GM21447 (cell line): Measurements from ENCODE around the gene DHX8.

Experiments used
- ATAC-seq: cut with Tn5 transposase; IDR thresholded peaks from one replicate; pipeline ENCODE4 v1.9.1; 2021; ENCODE audit not compliant: unreplicated experiment

Gene DHX8

DNA sequence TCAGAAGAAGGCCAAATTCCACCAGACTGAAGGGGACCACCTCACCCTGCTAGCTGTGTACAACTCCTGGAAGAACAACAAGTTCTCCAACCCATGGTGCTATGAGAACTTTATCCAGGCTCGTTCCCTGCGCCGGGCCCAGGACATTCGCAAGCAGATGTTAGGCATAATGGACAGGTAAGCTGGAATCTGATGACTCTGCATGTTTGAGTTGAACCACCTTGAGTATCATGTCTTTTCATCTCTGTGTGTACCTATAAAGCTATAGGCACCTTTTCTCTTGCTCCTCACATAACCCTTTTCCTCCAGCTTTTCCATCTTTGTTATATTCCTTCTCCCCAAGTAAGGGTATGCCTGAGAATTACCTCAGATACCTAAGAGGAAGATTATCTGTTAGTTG is 37.6 kb downstream of the DHX8 start:
- no peak for ATAC-seq

DNA sequence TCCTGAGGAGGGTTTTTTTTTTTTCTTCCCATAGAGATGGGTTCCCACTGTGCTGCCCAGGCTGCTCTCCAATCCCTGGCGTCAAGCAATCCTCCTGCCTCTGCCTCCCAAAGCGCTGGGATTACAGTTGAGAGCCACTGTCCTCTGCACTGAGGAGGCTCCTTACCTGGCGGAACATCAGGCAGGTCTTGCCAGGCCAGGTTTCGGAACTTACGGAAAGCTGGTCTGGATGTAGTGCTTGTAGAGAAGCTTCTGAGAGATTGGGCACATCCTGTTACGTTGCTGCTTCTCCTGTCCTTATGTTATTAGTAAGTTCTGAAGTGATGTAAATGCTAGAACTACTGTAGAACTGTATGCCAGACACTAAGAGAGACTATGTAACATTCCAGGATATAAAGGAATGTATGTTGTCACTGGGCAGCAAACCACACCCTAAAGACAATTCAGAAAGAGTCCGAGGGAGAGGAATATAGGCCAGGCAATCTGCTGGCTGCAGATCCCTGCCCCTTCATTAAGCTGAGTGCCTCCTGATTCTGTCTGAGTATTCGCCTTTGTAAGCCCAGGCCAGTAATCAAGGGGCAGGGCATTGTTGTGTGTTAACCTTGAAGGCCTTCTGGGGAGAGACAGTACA is 41.3 kb downstream of the DHX8 start:
- ATAC-seq = no peak

DNA sequence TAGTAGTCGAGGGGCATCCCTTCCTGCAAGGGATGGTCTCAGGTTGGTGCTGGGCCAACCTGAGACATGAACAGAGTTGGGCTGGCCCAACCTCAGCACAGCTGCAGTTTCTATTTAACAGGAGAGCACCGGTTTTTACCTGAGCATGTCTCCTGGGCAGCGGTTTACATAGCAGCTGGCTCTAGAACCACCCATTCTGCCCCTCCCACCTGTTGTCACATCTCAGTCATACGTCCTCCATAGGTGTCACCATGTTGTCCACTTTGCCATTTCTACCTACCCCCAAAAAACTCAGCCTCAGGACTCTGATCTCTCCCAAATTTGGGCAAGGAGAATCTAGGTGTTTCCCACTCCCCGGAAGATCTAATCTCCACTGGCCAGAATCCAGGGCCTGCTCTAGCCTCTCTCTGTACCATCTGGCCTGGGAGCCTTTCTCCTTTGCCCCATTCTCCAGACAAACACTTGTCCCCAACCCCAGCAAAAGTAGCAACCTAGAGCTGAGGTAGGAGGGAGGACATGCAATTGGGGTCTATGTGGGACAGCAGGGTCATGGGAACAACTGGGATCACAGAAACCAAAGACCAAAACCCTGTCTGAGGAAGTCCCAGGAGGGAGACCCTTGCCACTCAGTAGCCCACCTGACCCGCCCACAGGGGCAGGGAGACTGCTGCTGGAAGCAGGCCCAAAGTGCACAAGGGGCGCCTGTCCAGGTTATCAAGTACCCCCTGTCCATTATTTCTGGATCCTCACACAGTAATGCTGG is 43.3 kb downstream of the DHX8 start:
- no peak for ATAC-seq

DNA sequence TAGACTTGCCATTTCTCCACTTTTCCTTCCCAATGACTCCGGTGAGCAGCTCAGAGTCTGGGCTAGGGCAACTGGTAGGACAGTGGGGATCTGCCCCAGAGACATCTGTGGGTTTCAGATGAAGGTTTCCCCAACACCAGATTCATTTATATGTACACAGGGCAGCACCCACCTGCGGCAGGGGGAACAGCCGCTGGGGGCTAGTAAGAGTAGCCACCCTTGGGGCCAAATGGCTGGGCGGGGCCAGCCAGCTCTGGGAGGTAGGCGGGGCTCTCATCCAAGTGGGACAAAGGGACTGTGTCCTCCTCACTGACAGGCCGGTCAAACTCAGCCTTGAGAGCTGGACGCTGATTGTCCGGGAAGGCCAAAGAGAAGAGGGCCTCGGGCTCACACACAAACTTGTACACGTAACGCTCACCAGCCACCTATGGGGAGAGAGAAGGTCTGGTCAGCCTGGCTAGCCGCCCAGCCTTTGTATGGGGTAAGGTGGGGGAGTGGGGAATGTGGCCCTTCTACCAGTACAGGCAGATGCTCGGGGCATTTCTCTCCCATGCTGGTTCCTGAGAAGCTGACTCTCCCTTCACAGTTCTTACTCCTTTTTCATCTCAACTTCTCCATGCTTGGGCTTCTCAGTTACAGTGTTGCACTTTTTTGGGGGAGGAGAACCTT is 44.7 kb downstream of the DHX8 start:
- ATAC-seq = no peak

DNA sequence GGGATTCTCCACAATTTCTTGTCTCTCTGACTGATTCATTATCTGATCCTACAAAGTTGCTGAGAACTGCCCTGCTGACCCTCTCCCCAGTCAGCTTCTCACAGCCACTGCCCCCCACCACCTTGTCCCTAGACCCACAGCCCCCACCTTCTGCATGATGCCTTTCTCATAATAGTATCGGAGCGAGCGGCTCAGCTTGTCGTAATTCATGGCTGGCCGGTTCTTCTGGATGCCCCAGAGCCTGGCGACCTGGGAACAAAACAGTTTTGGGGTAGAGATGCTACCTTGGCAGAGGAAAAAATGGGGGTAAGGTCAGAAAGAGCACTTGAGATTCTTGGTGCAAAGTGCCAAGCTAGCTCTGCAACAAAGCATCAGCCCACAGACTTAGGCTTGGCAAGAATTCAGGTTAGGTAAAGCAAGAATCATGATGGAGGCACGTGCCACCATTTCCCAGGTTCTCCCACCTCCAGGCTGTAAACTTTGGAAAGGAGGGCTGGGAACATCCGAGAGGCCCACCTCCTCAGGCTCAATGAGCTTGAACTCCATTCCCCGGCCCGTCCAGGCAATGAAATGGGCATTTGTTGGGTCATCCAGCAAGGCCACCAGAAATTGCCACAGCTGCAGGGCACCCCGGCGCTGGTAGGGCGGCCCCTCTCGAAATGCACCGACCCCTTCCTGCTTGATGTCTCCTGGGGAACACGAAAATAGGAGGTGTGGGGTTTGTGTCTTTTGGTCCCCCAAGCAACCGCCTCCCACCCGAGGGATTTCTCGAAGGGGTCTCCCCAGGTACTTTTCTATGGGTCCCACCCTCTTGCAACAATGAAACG is 45.4 kb downstream of the DHX8 start:
- ATAC-seq = no peak

DNA sequence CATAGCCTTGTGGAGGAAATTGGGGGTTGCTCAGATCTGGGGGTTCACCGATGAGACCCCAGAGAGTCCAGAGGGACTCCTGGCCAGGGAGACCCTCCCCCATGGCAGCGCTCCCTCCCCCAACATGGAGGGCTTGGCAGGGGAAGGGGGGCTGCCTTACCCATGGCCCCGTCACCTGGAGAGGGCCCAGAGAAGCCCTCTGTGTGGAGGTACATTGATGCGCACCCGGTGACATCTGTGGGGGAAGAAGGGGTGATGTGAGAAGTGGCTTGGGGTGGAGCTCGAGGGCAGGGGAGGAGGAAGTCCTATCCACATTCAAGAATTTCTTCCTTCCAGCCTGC is 46.1 kb downstream of the DHX8 start:
- ATAC-seq = no peak

DNA sequence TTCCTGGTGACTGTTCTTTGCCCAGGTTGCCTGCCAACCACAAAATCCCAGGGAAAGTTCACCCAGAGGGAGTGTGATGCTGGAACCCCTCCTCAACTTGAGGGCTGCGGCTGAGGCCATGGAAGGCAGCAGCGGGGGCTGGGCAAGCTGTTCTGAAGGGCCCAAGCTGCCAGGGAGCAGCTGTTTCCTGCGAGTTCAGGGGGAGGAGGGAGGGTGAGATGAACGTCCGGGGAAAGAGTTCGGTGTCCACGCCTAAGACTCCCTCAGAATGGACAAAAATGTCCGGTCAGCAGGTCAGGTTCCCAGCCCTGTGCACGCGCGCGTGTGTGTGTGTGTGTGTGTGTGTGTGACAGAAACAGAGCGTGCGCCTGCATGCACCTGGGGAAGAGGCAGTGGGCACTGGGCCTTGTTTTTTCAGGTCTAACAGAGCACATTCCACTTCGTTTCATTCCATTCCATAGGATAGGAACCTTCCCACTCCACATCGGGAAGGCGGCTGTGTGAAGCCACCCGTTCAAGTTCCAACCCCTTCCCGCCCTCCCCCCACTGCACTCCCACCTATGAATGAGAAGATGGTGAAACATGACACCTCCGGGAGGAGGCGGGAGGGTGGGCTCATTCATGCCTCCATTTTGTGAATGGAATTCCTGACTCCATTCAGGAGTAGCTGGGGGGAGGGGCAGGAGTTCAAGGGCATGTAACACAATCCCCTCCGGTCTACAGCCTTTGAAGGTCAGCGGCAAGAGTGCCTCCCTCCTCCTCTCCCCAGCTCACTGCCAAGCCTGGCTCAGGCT is 46.7 kb downstream of the DHX8 start:
- ATAC-seq = no peak

DNA sequence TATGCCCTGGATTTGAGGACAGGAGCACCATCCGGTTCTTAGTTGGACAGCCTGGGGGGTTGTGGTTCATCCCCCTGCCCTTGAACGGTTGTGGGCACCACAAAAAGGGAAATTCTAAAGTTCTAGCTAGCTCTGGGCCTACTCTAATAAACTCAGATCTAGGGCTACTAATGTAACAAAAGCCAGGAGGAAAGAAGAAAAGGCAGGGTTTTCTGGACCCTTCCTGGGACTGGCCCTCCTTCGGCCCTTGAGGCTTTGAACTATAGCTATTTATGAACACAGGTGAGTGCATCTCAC is 47.3 kb downstream of the DHX8 start:
- no peak for ATAC-seq

DNA sequence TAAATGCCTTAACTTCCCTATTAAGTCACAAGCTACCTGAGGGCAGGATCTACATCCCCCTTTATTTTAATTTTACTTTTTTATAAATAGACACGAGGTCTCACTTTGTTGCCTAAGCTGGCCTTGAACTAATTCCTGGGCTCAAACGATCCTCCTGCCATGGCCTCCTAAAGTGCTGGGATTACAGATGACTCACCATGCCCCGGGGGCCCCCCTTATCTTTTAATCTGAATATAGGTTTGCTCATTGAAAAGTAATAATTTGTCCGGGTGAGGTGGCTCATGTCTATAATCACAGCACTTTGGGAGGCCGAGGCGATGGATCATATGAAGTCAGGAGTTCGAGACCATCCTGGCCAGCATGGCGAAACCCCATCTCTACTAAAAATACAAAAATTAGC is 48.2 kb downstream of the DHX8 start:
- no peak for ATAC-seq

DNA sequence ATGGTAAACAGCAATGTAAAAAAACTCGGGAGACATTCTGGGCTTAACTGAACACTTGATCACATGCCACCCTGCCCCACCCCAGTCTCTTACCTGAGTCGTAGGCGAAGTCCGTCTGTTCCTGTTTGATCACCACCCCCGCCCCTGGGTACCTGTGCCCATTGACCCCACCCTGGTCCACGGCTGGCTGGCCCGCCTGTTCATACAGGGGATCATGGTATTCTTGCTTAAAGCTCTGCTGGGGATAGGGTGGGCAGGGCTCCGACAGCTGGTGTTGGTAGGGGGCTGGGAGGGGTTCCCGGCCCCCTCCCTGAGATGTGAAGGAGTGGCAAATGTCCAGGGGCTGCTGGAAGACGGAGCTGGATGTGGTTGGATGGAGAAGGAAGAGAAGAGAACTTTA is 48.8 kb downstream of the DHX8 start:
- no peak for ATAC-seq

DNA sequence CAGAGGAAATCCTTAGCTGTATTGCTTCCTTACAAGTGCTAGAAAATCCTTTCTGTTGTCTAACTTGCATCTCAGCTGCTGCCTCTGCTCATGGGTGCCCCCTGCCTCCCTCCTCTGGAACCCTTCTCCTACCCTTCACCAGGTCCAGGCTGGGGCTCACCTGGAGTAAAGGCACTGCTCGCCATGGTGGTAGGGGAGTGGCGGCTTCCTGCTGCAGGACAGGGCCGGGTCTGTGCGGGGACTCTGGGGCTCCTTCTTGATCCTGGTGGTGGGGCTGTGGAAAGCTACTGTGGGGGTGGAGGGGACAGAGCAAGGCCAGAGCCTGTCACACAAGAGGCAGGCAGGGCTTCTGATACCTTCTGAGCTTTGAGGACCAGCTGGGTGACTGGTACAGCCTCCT is 49.9 kb downstream of the DHX8 start:
- no peak for ATAC-seq

DNA sequence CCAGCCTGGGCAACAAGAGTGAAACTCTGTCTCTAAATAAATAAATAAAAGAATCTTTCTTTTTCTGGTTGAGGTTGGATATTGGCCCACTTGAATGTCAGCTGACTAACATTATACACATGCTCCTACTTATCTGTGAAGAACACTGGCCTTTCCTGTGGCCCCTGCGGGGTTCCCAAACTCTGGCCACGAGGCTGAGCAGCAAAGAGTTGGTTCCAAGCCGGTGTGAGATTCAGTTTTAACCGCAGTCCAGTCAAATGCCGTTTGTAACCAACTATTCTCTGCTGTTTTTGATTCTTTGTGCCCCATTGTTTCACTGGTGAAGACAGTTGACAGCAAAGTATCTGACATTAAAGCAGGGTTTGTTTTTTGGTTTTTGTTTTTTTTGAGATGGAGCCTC is 51.1 kb downstream of the DHX8 start:
- ATAC-seq = no peak

DNA sequence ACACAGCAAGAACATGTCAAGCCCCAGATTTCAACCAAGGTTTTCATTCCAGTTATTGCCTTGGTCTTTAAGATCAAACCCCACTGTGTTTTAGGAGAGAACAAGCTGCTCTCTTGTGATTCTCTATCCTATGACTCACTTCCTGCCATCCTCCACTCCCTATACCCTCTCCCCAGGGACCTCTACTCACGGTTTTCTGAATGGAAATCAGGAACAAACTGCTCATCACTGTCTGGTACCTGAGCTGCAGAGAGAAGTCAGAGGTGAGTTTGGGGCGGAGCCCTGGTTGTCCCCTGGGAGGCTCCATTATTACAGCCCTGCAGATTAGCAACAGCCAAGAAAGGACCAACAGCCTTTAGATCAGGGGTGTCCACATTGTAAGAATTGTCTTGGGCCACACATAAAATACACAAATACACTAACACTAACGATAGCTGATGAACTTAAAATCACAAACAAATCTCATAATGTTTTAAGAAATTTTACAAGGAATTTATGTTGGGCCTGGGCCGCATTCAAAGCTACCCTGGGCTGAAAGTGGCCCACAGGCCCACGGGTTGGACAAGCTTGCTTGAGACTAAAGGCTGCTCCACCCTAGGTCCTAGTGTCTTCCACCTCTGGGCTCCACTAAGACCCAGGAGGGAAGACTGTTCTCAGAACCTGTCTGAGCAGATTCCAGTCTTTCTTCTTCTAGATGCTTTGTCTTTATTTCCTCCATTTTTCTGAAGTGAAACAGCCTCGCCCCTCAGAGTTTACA is 52.6 kb downstream of the DHX8 start:
- ATAC-seq = no peak

DNA sequence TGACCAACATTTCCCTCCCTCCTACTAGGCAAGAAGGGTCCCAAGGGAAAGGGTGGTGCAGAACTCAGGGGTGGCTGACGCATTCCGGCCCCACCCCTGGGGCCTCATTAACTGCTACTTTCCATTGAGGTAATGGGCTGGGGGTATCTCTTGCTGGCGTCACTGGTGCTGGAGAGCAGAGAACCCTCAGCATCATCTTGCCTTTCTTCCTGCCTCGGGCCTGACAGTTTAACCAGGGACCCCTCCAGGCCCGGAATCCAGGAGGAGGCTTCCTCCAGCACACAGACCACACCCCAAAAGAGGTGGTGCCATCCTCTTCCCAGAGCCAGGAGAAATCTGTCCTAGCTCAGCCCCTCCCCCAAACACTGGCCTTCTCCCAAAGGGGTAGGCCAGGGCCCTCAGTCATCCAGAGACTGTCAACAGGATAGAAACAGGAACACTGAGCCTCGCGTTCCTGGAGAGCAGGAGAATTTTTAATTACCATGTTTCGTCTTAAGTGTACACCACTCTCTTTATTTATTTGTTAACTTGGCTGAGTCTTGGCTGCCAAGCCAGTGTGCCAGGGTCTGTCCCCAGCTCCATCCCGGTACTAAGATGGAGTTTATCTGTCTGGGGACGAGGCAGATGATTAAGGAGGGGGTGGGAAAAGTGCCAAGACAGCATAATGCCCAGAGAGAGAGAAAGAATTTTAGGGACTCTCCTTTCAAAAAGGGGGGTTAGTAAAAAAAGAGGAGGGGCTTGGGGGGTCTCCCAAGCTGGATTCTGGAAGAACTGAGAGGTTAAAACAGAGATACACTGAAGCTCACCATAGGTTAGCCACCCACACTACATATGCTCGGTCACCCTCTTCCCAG is 57.3 kb downstream of the DHX8 start:
- ATAC-seq = no peak

DNA sequence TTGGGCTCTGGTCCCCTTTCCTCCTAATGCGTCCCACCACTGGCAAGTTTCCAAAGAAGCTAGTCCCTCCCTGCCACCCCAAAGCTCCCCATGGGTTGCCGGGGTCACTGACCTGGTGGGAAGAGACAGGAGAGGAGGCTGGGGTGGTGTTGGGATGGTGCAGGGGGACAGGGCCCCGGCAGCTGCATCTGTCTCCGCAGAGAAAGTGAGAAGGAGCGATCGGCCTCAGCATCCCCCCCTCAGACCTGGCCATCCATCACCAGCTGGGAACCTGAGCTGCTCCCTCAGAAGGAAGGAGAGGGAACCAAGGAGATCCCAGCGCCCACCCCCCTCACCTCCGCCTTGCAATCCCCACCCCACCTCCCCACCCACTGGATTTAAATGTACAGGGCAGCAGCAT is 59.1 kb downstream of the DHX8 start:
- no peak for ATAC-seq

DNA sequence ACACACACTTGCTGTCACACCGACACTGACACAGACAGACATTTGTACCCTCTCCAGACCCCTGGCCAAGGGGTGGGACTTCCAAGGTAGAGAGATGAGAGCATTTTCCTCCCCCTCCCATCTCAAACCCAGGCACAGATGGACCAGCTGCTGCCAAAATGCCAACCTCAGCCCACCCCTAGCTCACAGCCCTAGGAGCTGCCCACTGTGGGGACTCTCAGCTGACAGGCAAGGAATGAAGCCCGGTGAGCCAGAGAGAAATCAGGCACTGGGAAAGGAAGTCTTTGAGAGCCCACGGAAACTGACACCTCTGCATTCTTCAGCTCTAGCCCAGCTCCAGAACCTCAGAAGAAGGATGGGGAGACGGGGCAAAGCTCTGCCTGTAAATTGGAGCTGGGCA is 59.5 kb downstream of the DHX8 start:
- ATAC-seq = no peak

DNA sequence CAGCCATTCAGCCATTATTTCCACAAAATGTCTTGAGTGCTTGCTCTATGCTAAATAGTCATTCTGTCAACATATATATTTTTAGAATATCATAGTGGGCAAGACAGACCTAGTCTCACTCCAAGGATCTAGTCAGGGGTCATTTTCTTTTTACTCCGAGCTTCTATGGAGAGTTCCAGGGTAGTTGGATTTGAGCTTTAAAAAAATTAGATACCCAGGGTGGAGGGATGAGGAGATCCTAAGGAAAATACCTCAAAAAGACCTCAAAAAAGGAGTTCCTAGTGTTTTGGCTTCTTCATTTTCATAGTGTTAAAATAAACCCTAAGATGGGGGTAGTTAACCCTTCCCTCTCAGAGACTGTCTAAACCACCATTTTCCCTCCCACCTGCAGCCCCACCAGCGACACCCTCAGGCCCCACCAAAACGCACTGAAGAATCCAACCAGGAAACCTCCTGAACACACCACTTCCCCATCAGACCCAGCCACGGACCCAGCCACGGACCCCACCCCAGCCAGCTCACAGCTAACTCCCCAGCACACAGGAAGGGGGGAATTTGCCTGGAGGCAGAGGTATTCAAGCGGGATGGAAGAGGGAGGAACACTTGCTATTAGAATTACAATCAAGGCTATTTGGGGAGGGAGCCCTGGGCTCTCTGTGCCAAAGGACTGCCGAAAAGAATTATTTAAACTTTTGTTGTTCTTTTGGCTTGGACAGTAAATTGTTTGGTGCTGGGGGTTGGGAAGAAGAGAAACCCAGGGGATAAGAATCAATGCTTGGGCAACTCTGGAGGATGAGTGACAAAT is 60.2 kb downstream of the DHX8 start:
- no peak for ATAC-seq

DNA sequence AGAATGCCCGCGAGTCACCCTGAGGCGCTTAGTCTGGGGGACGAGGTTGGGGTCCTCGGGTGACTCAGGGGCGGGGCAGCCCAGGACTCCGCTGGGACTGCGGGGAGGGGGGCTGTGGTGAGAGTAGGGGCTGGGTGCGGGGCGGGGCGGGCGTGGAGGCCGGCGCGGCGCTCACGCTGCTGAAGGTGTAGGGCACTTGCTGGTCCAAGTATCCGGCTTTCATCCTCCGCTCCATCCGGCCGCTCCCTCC is 61.5 kb downstream of the DHX8 start:
- no peak for ATAC-seq
